GM23338 (cell line): ENCODE results near the gene PARD6B. TPM values are rescaled to one million over a fixed set of nuclear protein-coding genes. Genes with fewer than 3 reads are reported as not detected.
A peak's percentile ranks its signal among the peaks of the same experiment; 100 is the strongest.
"Not testable (repeated sequence)": the region's sequence is repeated elsewhere in the genome, so short reads cannot be mapped to it uniquely, and the experiment has no call there.

Experiments used
- ATAC-seq: fragments of 200-7000 bp; cut with Tn5 transposase; 3 replicates; pipeline ENCODE4 v1.9.1; 2020
- DNase-seq: peaks from one replicate; pipeline ENCODE4 v3.0.0-alpha.2; 2015; ENCODE audit warnings: low spot score
- H2AFZ ChIP-seq: fragments of 200-600 bp; sonication (generic); 2 replicates; pipeline ENCODE4 v1.8.0; 2016; ENCODE audit warnings: antibody characterized with exemption, mild to moderate bottlenecking, moderate library complexity
- H3F3A ChIP-seq: fragments of 200-600 bp; sonication (generic); replicated peaks from 2 replicates; pipeline ENCODE4 v1.8.0; 2017; ENCODE audit warnings: antibody characterized with exemption, mixed run types, low read depth
- H3K27ac ChIP-seq: fragments of 200-600 bp; sonication (generic); 2 replicates; pipeline ENCODE4 v1.6.1; 2016; ENCODE audit warnings: low read depth
- H3K27me3 ChIP-seq: fragments of 200-600 bp; sonication (generic); 2 replicates; pipeline ENCODE4 v1.8.0; 2016; ENCODE audit warnings: mild to moderate bottlenecking, mixed run types, moderate library complexity; ENCODE audit not compliant: insufficient read depth
- H3K36me3 ChIP-seq: fragments of 200-600 bp; sonication (generic); 2 replicates; pipeline ENCODE4 v1.8.0; 2016; ENCODE audit warnings: mild to moderate bottlenecking; ENCODE audit not compliant: insufficient read depth
- H3K4me1 ChIP-seq: fragments of 200-600 bp; sonication (generic); 2 replicates; pipeline ENCODE4 v1.8.0; 2016; ENCODE audit warnings: mild to moderate bottlenecking, moderate library complexity; ENCODE audit not compliant: insufficient read depth
- H3K4me2 ChIP-seq: fragments of 200-600 bp; sonication (generic); 2 replicates; pipeline ENCODE4 v1.7.1; 2017; ENCODE audit warnings: mixed run types
- H3K4me3 ChIP-seq: fragments of 200-600 bp; sonication (generic); 2 replicates; pipeline ENCODE4 v1.6.1; 2016; ENCODE audit warnings: mixed run types
- H3K79me2 ChIP-seq: fragments of 200-600 bp; sonication (generic); replicated peaks from 2 replicates; pipeline ENCODE4 v1.8.0; 2017; ENCODE audit warnings: mild to moderate bottlenecking; ENCODE audit not compliant: insufficient read depth
- H3K9me2 ChIP-seq: fragments of 200-600 bp; sonication (generic); 2 replicates; pipeline ENCODE4 v1.8.0; 2017; ENCODE audit not compliant: insufficient read depth
- H4K20me1 ChIP-seq: fragments of 200-600 bp; sonication (generic); replicated peaks from 2 replicates; pipeline ENCODE4 v1.8.0; 2017; ENCODE audit warnings: mild to moderate bottlenecking; ENCODE audit not compliant: insufficient read depth
- H3K27ac Mint-ChIP-seq: 2 replicates; pipeline ENCODE4 v1.8.0; 2020; ENCODE audit warnings: inconsistent platforms, mild to moderate bottlenecking, moderate library complexity, mixed read lengths
- H3K27me3 Mint-ChIP-seq: 3 replicates; pipeline ENCODE4 v1.8.0; 2022; ENCODE audit warnings: low read depth, mild to moderate bottlenecking, moderate library complexity, mixed read lengths, inconsistent platforms; ENCODE audit not compliant: insufficient read depth, poor library complexity
- H3K36me3 Mint-ChIP-seq: 3 replicates; pipeline ENCODE4 v1.8.0; 2021; ENCODE audit warnings: low read depth, mild to moderate bottlenecking, inconsistent platforms, moderate library complexity, mixed read lengths
- H3K4me1 Mint-ChIP-seq: 3 replicates; pipeline ENCODE4 v1.8.0; 2020; ENCODE audit warnings: mild to moderate bottlenecking, inconsistent platforms, mixed read lengths
- H3K4me3 Mint-ChIP-seq: 3 replicates; pipeline ENCODE4 v1.8.0; 2021; ENCODE audit warnings: moderate library complexity, mild to moderate bottlenecking, inconsistent platforms, mixed read lengths
- H3K9me3 Mint-ChIP-seq: 3 replicates; pipeline ENCODE4 v1.8.0; 2020; ENCODE audit warnings: moderate library complexity, mild to moderate bottlenecking, inconsistent platforms, mixed read lengths
- CREB1 ChIP-seq: fragments of 250-450 bp; sonication (Bioruptor Pico); IDR thresholded peaks from 2 replicates; pipeline ENCODE4 v1.5.0; 2020; ENCODE audit warnings: low read depth, mild to moderate bottlenecking, moderate library complexity
- ETS1 ChIP-seq: IDR thresholded peaks from 2 replicates; pipeline ENCODE4 v1.6.1; 2016; ENCODE audit warnings: antibody characterized with exemption
- EZH2 ChIP-seq: fragments of 200-600 bp; sonication (generic); IDR thresholded peaks from one replicate; pipeline ENCODE4 v1.8.0; 2017; ENCODE audit warnings: antibody characterized with exemption, mild to moderate bottlenecking, low read depth; ENCODE audit not compliant: unreplicated experiment
- EZH2phosphoT487 ChIP-seq: fragments of 200-600 bp; sonication (generic); IDR thresholded peaks from one replicate; pipeline ENCODE4 v1.8.1; 2018; ENCODE audit warnings: antibody characterized with exemption; ENCODE audit not compliant: unreplicated experiment
- JUNB ChIP-seq: IDR thresholded peaks from one replicate; pipeline ENCODE4 v1.6.1; 2016; ENCODE audit warnings: antibody characterized with exemption; ENCODE audit not compliant: unreplicated experiment
- NANOG ChIP-seq: IDR thresholded peaks from 2 replicates; pipeline ENCODE4 v1.6.1; 2016; ENCODE audit warnings: antibody characterized with exemption, borderline replicate concordance
- REST ChIP-seq: IDR thresholded peaks from one replicate; pipeline ENCODE4 v1.6.1; 2018; ENCODE audit warnings: antibody characterized with exemption; ENCODE audit not compliant: unreplicated experiment
- STAT1 ChIP-seq: IDR thresholded peaks from one replicate; pipeline ENCODE4 v1.6.1; 2016; ENCODE audit warnings: antibody characterized with exemption; ENCODE audit not compliant: unreplicated experiment
- ZNF114 ChIP-seq: fragments of 250-450 bp; sonication (Bioruptor Pico); IDR thresholded peaks from 2 replicates; pipeline ENCODE4 v1.5.0; 2020; ENCODE audit warnings: mild to moderate bottlenecking, moderate library complexity
- ZNF331 ChIP-seq: fragments of 250-450 bp; sonication (Bioruptor Pico); IDR thresholded peaks from 2 replicates; pipeline ENCODE4 v1.5.0; 2020; ENCODE audit warnings: low read depth, mild to moderate bottlenecking, moderate library complexity
- polyA plus RNA-seq: library from polyadenylated mRNA; unstranded; fragments of >200 nt; fragmentation: Nextera tagmentation; extraction: Ambion mirVana; gene quantifications from 2 replicates; pipeline ENCODE4 v1.2.1, GENCODE V29; 2016
- total RNA-seq: library from RNA; depleted of rRNA; stranded (reverse); fragments of >200 nt; shearing (Covaris generic); gene quantifications from 2 replicates; pipeline ENCODE4 v1.2.3, GENCODE V29; 2014

The PARD6B gene
- total and polyA plus RNA-seq, 2 experiments from 2014 or later = 23.5 to 29.2 TPM

- TF ChIP-seq NANOG (no peak), ZNF331 (CRISPR knock-in tag) (no peak), ZNF114 (CRISPR knock-in tag) (no peak), EZH2 (no peak), CREB1 (CRISPR knock-in tag) (no peak), JUNB (no peak), REST (no peak), ETS1 (no peak), EZH2phosphoT487 (no peak)
Measured at GRCh38 chr20:50694379-50695134, 36.8 kb upstream of the PARD6B start (continued).

GRCh38 chr20:50695135-50695872, 36.1 kb upstream of the PARD6B start:
- Mint-ChIP-seq H3K4me1 (peaks cover 32% of the 10 kb centered on the region), H3K27ac (no peak overlapping the region)

GRCh38 chr20:50698255-50698654, 33.1 kb upstream of the PARD6B start:
- H3K36me3 ChIP-seq, H4K20me1 ChIP-seq, H3K36me3 Mint-ChIP-seq, ATAC-seq, H3K4me1 ChIP-seq, H3F3A ChIP-seq, H3K4me3 ChIP-seq, H3K27ac Mint-ChIP-seq, H3K4me3 Mint-ChIP-seq, H3K27ac ChIP-seq, H3K79me2 ChIP-seq, DNase-seq, H3K27me3 ChIP-seq, H2AFZ ChIP-seq, H3K4me2 ChIP-seq, H3K9me2 ChIP-seq, H3K9me3 Mint-ChIP-seq, H3K27me3 Mint-ChIP-seq: not testable (repeated sequence)
- peaks cover 21% of the 10 kb centered on the region; the same call in 2 of the 3 replicates for H3K4me1 Mint-ChIP-seq

More at GRCh38 chr20:50695135-50695872, 36.1 kb upstream of the PARD6B start:
- Histone ChIP-seq H3K36me3 (no peaks in the 10 kb centered on the region), H3K4me1 (peaks cover 19% of the 10 kb centered on the region), H2AFZ (peak overlapping the region; percentile 80), H3K4me2 (no peak overlapping the region), H3K27ac (no peak overlapping the region), H3F3A (0 out of 2 replicates have a peak, but pooled peaks cover under 1% of the 10 kb centered on the region), H4K20me1 (no peaks in the 10 kb centered on the region), H3K79me2 (no peaks in the 10 kb centered on the region), H3K27me3 (no peaks in the 10 kb centered on the region), H3K4me3 (no peak overlapping the region), H3K9me2 (no peaks in the 10 kb centered on the region)
- H3K9me3 Mint-ChIP-seq = no peaks in the 10 kb centered on the region
- no peak overlapping the region for H3K4me3 Mint-ChIP-seq
- ATAC-seq (no peak), DNase-seq (no peak)
- TF ChIP-seq STAT1 = no peak
- peaks cover 13% of the 10 kb centered on the region for H3K27me3 Mint-ChIP-seq
- H3K36me3 Mint-ChIP-seq = no peaks in the 10 kb centered on the region
